GM18907 (cell line): ENCODE data around the gene DAB2IP.

Experiments
- ATAC-seq: cut with Tn5 transposase; IDR thresholded peaks from one replicate; pipeline ENCODE4 v1.9.1; 2021; ENCODE audit warnings: mild to moderate bottlenecking, moderate library complexity; ENCODE audit not compliant: unreplicated experiment

The DAB2IP gene

GRCh38 chr9:121813519-121814210 is 162.2 kb downstream of the DAB2IP start:
- ATAC-seq: no peak

GRCh38 chr9:121814594-121814993 is 163.2 kb downstream of the DAB2IP start:
- ATAC-seq: no peak

- no peak for ATAC-seq
Measured at GRCh38 chr9:121815084-121815483, 163.7 kb downstream of the DAB2IP start.

- no peak for ATAC-seq
Measured at GRCh38 chr9:121815546-121816448, 164.4 kb downstream of the DAB2IP start.

- ATAC-seq: no peak
Measured at GRCh38 chr9:121816449-121816817, 165.0 kb downstream of the DAB2IP start.

GRCh38 chr9:121816845-121817450 is 165.5 kb downstream of the DAB2IP start:
- ATAC-seq: no peak

- no peak for ATAC-seq
Measured at GRCh38 chr9:121817476-121817875, 166.0 kb downstream of the DAB2IP start.

GRCh38 chr9:121818016-121818661 is 166.7 kb downstream of the DAB2IP start:
- no peak for ATAC-seq

- no peak for ATAC-seq
Measured at GRCh38 chr9:121818841-121819427, 167.5 kb downstream of the DAB2IP start.

- ATAC-seq: no peak
Measured at GRCh38 chr9:121819428-121820231, 168.2 kb downstream of the DAB2IP start.

- ATAC-seq: no peak
Measured at GRCh38 chr9:121820286-121821005, 169.0 kb downstream of the DAB2IP start.

- ATAC-seq: no peak
Measured at GRCh38 chr9:121821326-121821725, 169.9 kb downstream of the DAB2IP start.

GRCh38 chr9:121822093-121823085 is 171.0 kb downstream of the DAB2IP start:
- ATAC-seq: no peak

- ATAC-seq: no peak
Measured at GRCh38 chr9:121823451-121824169, 172.2 kb downstream of the DAB2IP start.

- no peak for ATAC-seq
Measured at GRCh38 chr9:121824651-121825030, 173.2 kb downstream of the DAB2IP start.

GRCh38 chr9:121825031-121825691 is 173.7 kb downstream of the DAB2IP start:
- no peak for ATAC-seq

- ATAC-seq: no peak
Measured at GRCh38 chr9:121826711-121827110, 175.3 kb downstream of the DAB2IP start.
